Endodermal cell (in vitro differentiated cells): Measurements from ENCODE around the gene RPTOR. TPM values are rescaled to one million over a fixed set of nuclear protein-coding genes. Genes with fewer than 3 reads are reported as not detected.

Experiments
- DNase-seq: peaks from one replicate; pipeline ENCODE4 v3.0.0-alpha.2; 2017
- H3K27ac ChIP-seq: 2 replicates; pipeline ENCODE4 v1.5.1; 2013; ENCODE audit warnings: mild to moderate bottlenecking, low read depth, low read length, moderate library complexity
- H3K27me3 ChIP-seq: 2 replicates; pipeline ENCODE4 v1.6.1; 2013; ENCODE audit warnings: mild to moderate bottlenecking, low read length, moderate library complexity; ENCODE audit not compliant: insufficient read depth, control insufficient read depth, poor library complexity, severe bottlenecking
- H3K36me3 ChIP-seq: 2 replicates; pipeline ENCODE4 v1.7.0; 2013; ENCODE audit warnings: mild to moderate bottlenecking, low read length, moderate library complexity; ENCODE audit not compliant: control insufficient read depth, insufficient read depth
- H3K4me1 ChIP-seq: one replicate; pipeline ENCODE4 v1.7.0; 2013; ENCODE audit warnings: low read length; ENCODE audit not compliant: control insufficient read depth, insufficient read depth
- H3K4me3 ChIP-seq: 2 replicates; pipeline ENCODE4 v1.5.1; 2013; ENCODE audit warnings: mild to moderate bottlenecking, low read length, moderate library complexity
- H3K9ac ChIP-seq: 2 replicates; pipeline ENCODE4 v1.6.1; 2013; ENCODE audit warnings: mild to moderate bottlenecking, low read length, moderate library complexity; ENCODE audit not compliant: poor library complexity, severe bottlenecking; ENCODE audit errors: extremely low read depth
- H3K9me3 ChIP-seq: 2 replicates; pipeline ENCODE4 v1.6.1; 2013; ENCODE audit warnings: mild to moderate bottlenecking, low read length, moderate library complexity; ENCODE audit not compliant: control insufficient read depth
- H3K27ac Mint-ChIP-seq: 2 replicates; pipeline ENCODE4 v1.8.0; 2020; ENCODE audit warnings: mixed read lengths
- H3K27me3 Mint-ChIP-seq: 2 replicates; pipeline ENCODE4 v1.8.0; 2021; ENCODE audit warnings: mild to moderate bottlenecking, mixed read lengths; ENCODE audit not compliant: insufficient read depth
- H3K36me3 Mint-ChIP-seq: 2 replicates; pipeline ENCODE4 v1.8.0; 2020; ENCODE audit warnings: low read depth, mixed read lengths
- H3K4me1 Mint-ChIP-seq: 2 replicates; pipeline ENCODE4 v1.8.0; 2020; ENCODE audit warnings: mixed read lengths
- H3K4me3 Mint-ChIP-seq: 2 replicates; pipeline ENCODE4 v1.8.0; 2020; ENCODE audit warnings: mild to moderate bottlenecking, moderate library complexity, mixed read lengths
- H3K9me3 Mint-ChIP-seq: 2 replicates; pipeline ENCODE4 v1.8.0; 2020; ENCODE audit warnings: mild to moderate bottlenecking, mixed read lengths
- WGBS, 2 experiments: methylation state at CpG; one replicate each; pipeline versions ENCODE4 v1.1.5 to v1.1.7; 2013; ENCODE audit warnings: missing lambda C conversion rate in 2 of 2, mixed read lengths in 1 of 2; ENCODE audit not compliant: insufficient coverage in 1 of 2, insufficient read length in 1 of 2; 5-methylcytosine and 5-hydroxymethylcytosine counted together
- total RNA-seq, 2 donors: library from RNA; stranded (reverse); fragmentation: NEBNext Ultra II Directional in 1 of 2; extraction: Animal tissue kit (Norgen Biotek cat#: 25700) in 1 of 2; gene quantifications; 2 replicates in 1 of 2; 3 replicates in 1 of 2; pipeline ENCODE4 v1.2.1, GENCODE V29; 2021
- TF ChIP-seq, protein P1 (sequence below): fragments of 200-600 bp; sonication (generic); conservative IDR thresholded peaks from 2 replicates; pipeline ENCODE4 v1.5.0; 2021; ENCODE audit warnings: antibody characterized with exemption, mild to moderate bottlenecking

The RPTOR gene
- total RNA-seq, 2 donors from 2014 or later = 45.1 to 53.4 TPM

GRCh38 chr17:80930335-80931279 is 386.0 kb downstream of the RPTOR start:
- H3K4me3 ChIP-seq = no peak overlapping the region
- peaks cover 5% of the 10 kb centered on the region for H3K4me1 ChIP-seq
- Mint-ChIP-seq H3K36me3 (peaks cover 15% of the 10 kb centered on the region), H3K4me1 (peaks cover 21% of the 10 kb centered on the region), H3K9me3 (no peaks in the 10 kb centered on the region), H3K27ac (peak overlapping the region; percentile 75), H3K4me3 (no peak overlapping the region), H3K27me3 (peaks cover 37% of the 10 kb centered on the region)
- H3K27me3 ChIP-seq = peaks cover 25% of the 10 kb centered on the region
- peaks cover 19% of the 10 kb centered on the region for H3K36me3 ChIP-seq
- no peak overlapping the region for H3K9ac ChIP-seq
- TF ChIP-seq, protein P1, sequence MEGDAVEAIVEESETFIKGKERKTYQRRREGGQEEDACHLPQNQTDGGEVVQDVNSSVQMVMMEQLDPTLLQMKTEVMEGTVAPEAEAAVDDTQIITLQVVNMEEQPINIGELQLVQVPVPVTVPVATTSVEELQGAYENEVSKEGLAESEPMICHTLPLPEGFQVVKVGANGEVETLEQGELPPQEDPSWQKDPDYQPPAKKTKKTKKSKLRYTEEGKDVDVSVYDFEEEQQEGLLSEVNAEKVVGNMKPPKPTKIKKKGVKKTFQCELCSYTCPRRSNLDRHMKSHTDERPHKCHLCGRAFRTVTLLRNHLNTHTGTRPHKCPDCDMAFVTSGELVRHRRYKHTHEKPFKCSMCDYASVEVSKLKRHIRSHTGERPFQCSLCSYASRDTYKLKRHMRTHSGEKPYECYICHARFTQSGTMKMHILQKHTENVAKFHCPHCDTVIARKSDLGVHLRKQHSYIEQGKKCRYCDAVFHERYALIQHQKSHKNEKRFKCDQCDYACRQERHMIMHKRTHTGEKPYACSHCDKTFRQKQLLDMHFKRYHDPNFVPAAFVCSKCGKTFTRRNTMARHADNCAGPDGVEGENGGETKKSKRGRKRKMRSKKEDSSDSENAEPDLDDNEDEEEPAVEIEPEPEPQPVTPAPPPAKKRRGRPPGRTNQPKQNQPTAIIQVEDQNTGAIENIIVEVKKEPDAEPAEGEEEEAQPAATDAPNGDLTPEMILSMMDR = no peak
- H3K27ac ChIP-seq = no peak overlapping the region
- no peaks in the 10 kb centered on the region for H3K9me3 ChIP-seq
- WGBS, 2 experiments = 92 to 95% methylated on average over 11 to 16 of the region's 16 CpGs
- no peak for DNase-seq

DNA sequence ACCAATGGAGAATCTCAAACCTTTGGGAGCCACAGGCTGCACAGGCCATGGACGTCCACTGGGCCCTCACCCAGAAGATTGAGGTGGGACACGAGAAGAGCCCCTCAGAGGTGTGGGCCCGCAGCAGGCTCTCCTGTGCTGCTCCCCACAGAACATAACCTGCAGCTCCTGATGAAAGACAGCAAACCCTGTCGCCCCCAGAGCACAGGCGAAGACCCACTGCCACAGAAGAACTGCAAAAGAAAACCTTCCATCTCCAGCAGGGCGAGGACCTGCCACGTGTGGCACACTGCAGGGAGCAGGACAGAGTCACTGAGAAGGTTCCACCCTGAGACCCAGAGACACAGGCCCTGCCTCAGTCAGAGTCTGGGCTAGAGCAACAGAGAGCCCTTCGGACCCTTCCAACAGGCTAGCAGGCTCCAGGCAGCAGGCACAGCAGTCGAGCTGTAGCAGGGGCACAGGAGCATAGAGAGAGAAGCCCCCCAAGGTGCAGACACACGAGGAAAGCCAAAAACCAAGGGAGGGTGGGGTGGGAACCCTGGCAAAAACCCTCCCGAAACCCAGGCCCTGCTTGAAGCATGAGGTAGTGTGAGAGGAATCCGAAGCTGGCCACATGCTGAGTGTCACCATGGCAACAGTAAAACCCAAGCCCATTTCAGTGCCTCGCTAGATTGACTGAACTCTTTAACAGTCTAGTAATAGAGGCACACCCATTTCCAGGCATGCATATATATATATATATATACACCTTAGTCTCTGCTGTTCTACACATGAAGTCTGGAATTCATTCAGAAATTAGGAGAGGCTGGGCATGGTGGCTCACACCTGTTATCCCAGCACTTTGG is 387.0 kb downstream of the RPTOR start:
- TF ChIP-seq, protein P1 = no peak
- WGBS, 2 experiments = 64 to 65% methylated on average over 7 to 13 of the region's 13 CpGs
- peak overlapping the region; percentile 74 for H3K27ac ChIP-seq
- H3K9me3 Mint-ChIP-seq = no peaks in the 10 kb centered on the region
- H3K27me3 Mint-ChIP-seq = peaks cover 35% of the 10 kb centered on the region
- peak; percentile 93 for DNase-seq
- peaks cover 18% of the 10 kb centered on the region for H3K36me3 ChIP-seq
- H3K27me3 ChIP-seq = peaks cover 25% of the 10 kb centered on the region
- peaks cover 15% of the 10 kb centered on the region for H3K36me3 Mint-ChIP-seq
- H3K27ac Mint-ChIP-seq = peak overlapping the region; percentile 75
- H3K9me3 ChIP-seq = no peaks in the 10 kb centered on the region
- peaks cover 5% of the 10 kb centered on the region for H3K4me1 ChIP-seq
- H3K4me3 ChIP-seq = no peak overlapping the region
- peaks cover 16% of the 10 kb centered on the region for H3K4me1 Mint-ChIP-seq
- H3K4me3 Mint-ChIP-seq = no peak overlapping the region
- peak overlapping the region; percentile 40 for H3K9ac ChIP-seq

GRCh38 chr17:80935526-80935925 is 390.9 kb downstream of the RPTOR start:
- no peaks in the 10 kb centered on the region for H3K9me3 Mint-ChIP-seq

More at GRCh38 chr17:80935526-80935925, 390.9 kb downstream of the RPTOR start:
- no peak overlapping the region for H3K27ac ChIP-seq
- Mint-ChIP-seq H3K4me3 (no peak overlapping the region), H3K27ac (no peak overlapping the region), H3K27me3 (peaks cover 14% of the 10 kb centered on the region), H3K4me1 (peaks cover 8% of the 10 kb centered on the region), H3K36me3 (peaks cover 4% of the 10 kb centered on the region)
- TF ChIP-seq, protein P1 = no peak
- no peak overlapping the region for H3K9ac ChIP-seq
- H3K36me3 ChIP-seq = no peaks in the 10 kb centered on the region
- no peaks in the 10 kb centered on the region for H3K27me3 ChIP-seq
- DNase-seq = no peak
- no peaks in the 10 kb centered on the region for H3K9me3 ChIP-seq
- WGBS, 2 experiments = 100% methylated on average over 1 to 2 of the region's 2 CpGs
- H3K4me1 ChIP-seq = peaks cover 5% of the 10 kb centered on the region
- H3K4me3 ChIP-seq = no peak overlapping the region
